ENCODE results near the gene SFI1.

- TF ChIP-seq POLR2AphosphoS5 (IDR thresholded peaks at IDR 0.05) (no peak), CTCF (IDR thresholded peaks at IDR 0.05) (no peak), POLR2A (IDR thresholded peaks at IDR 0.05) (no peak)
Measured at GRCh38 chr22:31626427-31627150, 130.3 kb downstream of the SFI1 start.

Measured in transverse colon (tissue), 4 donors.